IPS DF 6.9 (cell line): ENCODE measurements around the gene ITGAV.

Experiments
- DNase-seq: peaks from one replicate; pipeline ENCODE4 v3.0.0-alpha.2; 2013; ENCODE audit warnings: low read depth, low spot score
- H3K27ac ChIP-seq: one replicate; pipeline ENCODE4 v1.5.1; 2013; ENCODE audit warnings: low read length, control low read depth
- H3K27me3 ChIP-seq: 2 replicates; pipeline ENCODE4 v1.6.1; 2013; ENCODE audit warnings: mild to moderate bottlenecking, low read length; ENCODE audit not compliant: control insufficient read depth, insufficient read depth
- H3K36me3 ChIP-seq: 2 replicates; pipeline ENCODE4 v1.6.1; 2013; ENCODE audit warnings: low read length; ENCODE audit not compliant: control insufficient read depth, insufficient read depth
- H3K4me1 ChIP-seq: 2 replicates; pipeline ENCODE4 v1.6.1; 2013; ENCODE audit warnings: low read length; ENCODE audit not compliant: control insufficient read depth, insufficient read depth
- H3K4me3 ChIP-seq: 2 replicates; pipeline ENCODE4 v1.5.1; 2013; ENCODE audit warnings: mild to moderate bottlenecking, low read length
- H3K9me3 ChIP-seq: 2 replicates; pipeline ENCODE4 v1.6.1; 2013; ENCODE audit warnings: low read length, inconsistent platforms; ENCODE audit not compliant: control insufficient read depth, insufficient read depth
- WGBS: extraction: QIAGEN DNeasy Blood & Tissue Kit; methylation state at CpG from one replicate; pipeline ENCODE4 v1.1.7; 2013; ENCODE audit warnings: mixed read lengths, missing lambda C conversion rate; ENCODE audit not compliant: insufficient read length, insufficient coverage; 5-methylcytosine and 5-hydroxymethylcytosine counted together

Gene ITGAV

GRCh38 chr2:186634701-186635100 lies 44.8 kb downstream of the ITGAV start:
- no peaks in the 10 kb centered on the region for H3K9me3 ChIP-seq
- H3K36me3 ChIP-seq: no peaks in the 10 kb centered on the region
- DNase-seq: no peak

DNA sequence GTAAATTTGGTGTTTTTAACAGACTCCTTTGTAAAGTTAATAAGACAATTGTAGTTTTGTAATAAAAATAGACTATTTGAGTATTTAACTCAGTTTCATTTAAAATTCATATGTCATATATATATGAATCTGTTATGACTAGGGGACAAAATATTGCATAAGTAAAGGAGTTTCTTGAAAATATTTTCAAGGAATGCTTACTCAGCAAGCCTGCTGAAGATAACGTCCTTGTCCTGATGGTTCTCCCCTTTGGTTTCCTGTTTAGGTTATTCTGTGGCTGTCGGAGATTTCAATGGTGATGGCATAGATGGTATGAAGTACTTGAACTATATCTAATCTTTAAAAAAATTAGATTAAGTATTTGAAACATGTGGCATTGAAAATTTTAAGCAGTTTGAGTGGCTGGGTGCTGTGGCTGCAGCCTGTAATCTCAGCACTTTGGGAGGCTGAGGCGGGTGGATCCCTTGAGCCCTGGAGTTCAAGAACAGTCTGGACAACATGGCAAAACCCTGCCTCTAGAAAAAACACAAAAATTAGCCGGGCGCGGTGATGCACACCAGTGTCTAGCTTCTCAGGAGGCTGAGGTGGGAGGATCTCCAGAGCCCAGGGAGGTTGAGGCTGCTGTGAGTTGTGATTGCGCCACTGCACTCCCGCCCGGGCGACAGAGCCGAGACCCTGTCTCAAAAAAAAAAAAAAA lies 47.1 kb downstream of the ITGAV start:
- H3K36me3 ChIP-seq: peaks cover 3% of the 10 kb centered on the region; the same call in 1 of the 2 replicates
- H3K9me3 ChIP-seq: no peaks in the 10 kb centered on the region
- no peaks in the 10 kb centered on the region for H3K4me1 ChIP-seq
- no peaks in the 10 kb centered on the region for H3K27me3 ChIP-seq
- no peak overlapping the region for H3K27ac ChIP-seq
- no CpG with 5 or more reads among the region's 11 CpGs for WGBS
- H3K4me3 ChIP-seq: no peak overlapping the region
- no peak for DNase-seq

More at GRCh38 chr2:186634701-186635100, 44.8 kb downstream of the ITGAV start:
- Histone ChIP-seq H3K27ac (no peak overlapping the region), H3K27me3 (no peaks in the 10 kb centered on the region), H3K4me3 (no peak overlapping the region), H3K4me1 (no peaks in the 10 kb centered on the region)

DNA sequence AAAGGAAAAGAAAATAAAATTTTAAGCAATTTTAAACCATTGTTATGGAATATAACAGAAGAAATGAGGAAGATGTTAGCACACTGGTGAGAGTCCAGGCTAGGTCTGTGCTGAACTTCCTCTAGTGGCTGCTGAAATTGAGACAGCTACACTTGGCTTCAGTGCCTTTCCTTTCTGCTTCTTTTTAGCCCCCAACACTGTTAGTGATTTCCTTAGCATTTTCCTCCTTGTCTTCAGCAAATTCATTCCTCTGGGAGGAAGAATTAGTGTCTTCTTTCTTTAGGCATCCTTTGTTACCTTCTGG lies 47.6 kb downstream of the ITGAV start:
- Histone ChIP-seq H3K36me3 (peaks cover 3% of the 10 kb centered on the region; the same call in 1 of the 2 replicates), H3K27ac (no peak overlapping the region), H3K9me3 (no peaks in the 10 kb centered on the region), H3K4me1 (no peaks in the 10 kb centered on the region), H3K4me3 (no peak overlapping the region), H3K27me3 (no peaks in the 10 kb centered on the region)
- DNase-seq: no peak

DNA sequence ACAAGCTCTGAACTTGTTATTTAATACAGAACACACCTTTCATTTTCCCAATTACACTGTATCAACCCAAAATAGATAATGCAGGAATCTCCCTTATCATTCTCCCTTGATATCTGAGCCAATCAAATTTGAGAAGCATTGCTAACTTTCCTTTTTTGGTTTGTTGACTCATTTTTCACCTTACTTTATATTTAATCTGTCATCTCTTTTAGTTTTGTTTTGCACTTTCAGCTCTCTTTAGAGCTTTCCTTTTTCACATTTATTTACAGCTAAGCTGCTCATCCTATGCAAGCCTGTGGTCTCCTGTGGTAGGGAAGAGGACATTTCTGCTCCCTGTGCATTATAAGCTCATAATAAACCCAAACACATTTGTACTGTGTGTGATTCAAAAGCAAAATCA lies 50.1 kb downstream of the ITGAV start:
- Histone ChIP-seq H3K9me3 (no peaks in the 10 kb centered on the region), H3K27ac (no peak overlapping the region), H3K4me1 (no peaks in the 10 kb centered on the region), H3K36me3 (peaks cover 3% of the 10 kb centered on the region; the same call in 1 of the 2 replicates), H3K4me3 (no peak overlapping the region), H3K27me3 (no peaks in the 10 kb centered on the region)
- no peak for DNase-seq

GRCh38 chr2:186641132-186641806 lies 51.4 kb downstream of the ITGAV start:
- H3K4me3 ChIP-seq: no peak overlapping the region
- H3K4me1 ChIP-seq: no peaks in the 10 kb centered on the region
- no CpG with 5 or more reads among the region's 4 CpGs for WGBS
- H3K9me3 ChIP-seq: no peaks in the 10 kb centered on the region
- H3K27ac ChIP-seq: no peak overlapping the region
- peaks cover 3% of the 10 kb centered on the region; the same call in 1 of the 2 replicates for H3K36me3 ChIP-seq
- no peaks in the 10 kb centered on the region for H3K27me3 ChIP-seq
- no peak for DNase-seq

GRCh38 chr2:186641807-186642321 lies 52.0 kb downstream of the ITGAV start:
- H3K27ac ChIP-seq: no peak overlapping the region
- no peak for DNase-seq
- no CpG with 5 or more reads among the region's 2 CpGs for WGBS
- no peaks in the 10 kb centered on the region for H3K27me3 ChIP-seq
- H3K4me1 ChIP-seq: no peaks in the 10 kb centered on the region
- peaks cover 3% of the 10 kb centered on the region; the same call in 1 of the 2 replicates for H3K36me3 ChIP-seq
- no peaks in the 10 kb centered on the region for H3K9me3 ChIP-seq
- no peak overlapping the region for H3K4me3 ChIP-seq

DNA sequence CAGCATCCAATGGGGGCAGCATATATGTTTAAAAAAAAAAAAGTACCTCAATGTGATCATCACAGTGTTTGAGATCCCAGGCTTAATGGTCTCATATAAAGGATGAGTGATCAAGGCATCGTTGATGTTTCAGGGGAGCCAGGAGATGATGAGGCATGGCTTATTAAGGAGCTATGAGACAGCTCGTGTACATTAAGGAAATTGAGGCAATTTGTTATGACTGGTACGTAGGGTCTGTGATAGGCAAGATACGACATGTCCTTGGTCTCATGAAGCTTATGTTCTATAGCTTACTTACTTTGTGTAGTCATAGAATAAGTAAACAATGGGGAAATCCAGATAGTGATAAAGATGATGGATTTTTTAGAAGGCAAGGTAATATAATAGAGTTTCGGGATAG lies 54.9 kb downstream of the ITGAV start:
- DNase-seq: no peak

DNA sequence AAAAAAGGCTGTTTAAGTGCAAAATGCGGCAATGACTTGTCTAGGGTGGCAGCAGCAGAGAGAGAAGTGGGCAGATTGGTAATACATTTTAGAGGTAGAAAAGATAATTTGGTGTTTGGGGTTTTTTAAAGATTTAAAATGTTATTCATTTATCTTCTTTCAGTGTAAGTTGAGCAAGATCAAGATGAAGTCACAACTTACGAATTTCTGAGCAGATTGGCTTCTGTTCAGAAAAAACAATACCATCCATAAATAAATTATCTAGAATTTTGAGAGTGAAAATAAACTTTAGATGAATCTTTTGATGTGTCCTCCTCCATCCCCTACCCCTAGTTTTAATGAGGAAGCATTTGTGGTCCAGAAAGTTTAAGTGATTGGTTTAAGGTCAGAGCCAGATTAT lies 56.1 kb downstream of the ITGAV start:
- Histone ChIP-seq H3K4me1 (no peaks in the 10 kb centered on the region), H3K4me3 (no peak overlapping the region), H3K27ac (no peak overlapping the region), H3K9me3 (no peaks in the 10 kb centered on the region), H3K27me3 (no peaks in the 10 kb centered on the region), H3K36me3 (peaks cover 3% of the 10 kb centered on the region; the same call in 1 of the 2 replicates)
- WGBS: no CpG with 5 or more reads among the region's 2 CpGs
- no peak for DNase-seq

More for the DNA sequence above, 54.9 kb downstream of the ITGAV start:
- no peak overlapping the region for H3K27ac ChIP-seq
- H3K4me1 ChIP-seq: no peaks in the 10 kb centered on the region
- H3K27me3 ChIP-seq: no peaks in the 10 kb centered on the region
- H3K36me3 ChIP-seq: peaks cover 3% of the 10 kb centered on the region; the same call in 1 of the 2 replicates
- 100% methylated on average over 1 of the region's 5 CpGs for WGBS
- H3K9me3 ChIP-seq: no peaks in the 10 kb centered on the region
- no peak overlapping the region for H3K4me3 ChIP-seq

GRCh38 chr2:186648130-186648529 lies 58.3 kb downstream of the ITGAV start:
- no peaks in the 10 kb centered on the region for H3K36me3 ChIP-seq
- no peaks in the 10 kb centered on the region for H3K27me3 ChIP-seq
- no peak for DNase-seq
- no peaks in the 10 kb centered on the region for H3K9me3 ChIP-seq
- no peak overlapping the region for H3K4me3 ChIP-seq
- H3K27ac ChIP-seq: no peak overlapping the region
- no CpG with 5 or more reads among the region's 2 CpGs for WGBS
- no peaks in the 10 kb centered on the region for H3K4me1 ChIP-seq

GRCh38 chr2:186653511-186653910 lies 63.7 kb downstream of the ITGAV start:
- H3K9me3 ChIP-seq: no peaks in the 10 kb centered on the region
- H3K36me3 ChIP-seq: no peaks in the 10 kb centered on the region
- no peaks in the 10 kb centered on the region for H3K4me1 ChIP-seq
- no peak for DNase-seq
- WGBS: no CpG with 5 or more reads among the region's 1 CpG
- H3K4me3 ChIP-seq: no peak overlapping the region
- no peak overlapping the region for H3K27ac ChIP-seq
- no peaks in the 10 kb centered on the region for H3K27me3 ChIP-seq

DNA sequence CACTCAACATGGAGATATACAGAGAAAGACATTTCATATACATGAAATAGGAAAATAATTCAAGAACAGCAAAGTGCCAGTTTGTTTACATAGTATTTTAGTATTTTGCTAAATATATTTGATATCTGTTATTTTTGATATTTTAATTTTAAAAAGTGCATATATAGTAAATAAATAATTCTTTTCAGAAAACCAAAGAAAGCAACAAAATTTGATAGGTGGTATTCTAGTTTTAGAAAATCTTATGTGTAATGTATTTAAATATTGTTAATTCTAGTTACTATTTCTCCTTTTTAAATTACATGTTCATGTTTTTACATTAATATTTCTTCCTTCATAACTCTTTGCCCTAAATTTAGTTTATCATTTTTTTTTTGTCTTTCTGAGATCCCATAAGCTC lies 69.5 kb downstream of the ITGAV start:
- H3K27ac ChIP-seq: no peak overlapping the region
- no peaks in the 10 kb centered on the region for H3K9me3 ChIP-seq
- no peak overlapping the region for H3K4me3 ChIP-seq
- no peak for DNase-seq
- H3K4me1 ChIP-seq: no peaks in the 10 kb centered on the region
- H3K36me3 ChIP-seq: no peaks in the 10 kb centered on the region
- H3K27me3 ChIP-seq: no peaks in the 10 kb centered on the region
